Thoracic aorta (tissue), 2 donors: Measurements from ENCODE around the gene CD38. TPM values are rescaled to one million over a fixed set of nuclear protein-coding genes. Genes with fewer than 3 reads are reported as not detected.
"Not testable (repeated sequence)": the region's sequence is repeated elsewhere in the genome, so short reads cannot be mapped to it uniquely, and the experiment has no call there.

Experiments used
- ATAC-seq: fragments of 150-250 bp; one replicate; pipeline ENCODE4 v1.8.0; 2017; ENCODE audit warnings: low read depth; ENCODE audit not compliant: insufficient number of reproducible peaks, low FRiP score
- DNase-seq: peaks from one replicate; pipeline ENCODE4 v3.0.0-alpha.2; 2020; ENCODE audit warnings: low spot score
- H3K27ac ChIP-seq, 2 donors: fragments of 200-600 bp; sonication (generic); 1 replicate in 1 of 2; 2 replicates in 1 of 2; pipeline ENCODE4 v1.5.1; 2016; ENCODE audit warnings: mild to moderate bottlenecking in 2 of 2, moderate library complexity in 2 of 2
- H3K27me3 ChIP-seq: fragments of 200-600 bp; sonication (generic); replicated peaks from 2 replicates; pipeline ENCODE4 v1.6.0; 2016; ENCODE audit warnings: mild to moderate bottlenecking; ENCODE audit not compliant: insufficient read depth
- H3K36me3 ChIP-seq: fragments of 200-600 bp; sonication (generic); one replicate; pipeline ENCODE4 v1.5.1; 2016
- H3K4me1 ChIP-seq, 2 donors: fragments of 200-600 bp; sonication (generic); 1 replicate in 1 of 2; 2 replicates in 1 of 2; pipeline versions ENCODE4 v1.5.1 to v1.6.0; 2016; ENCODE audit warnings: low read depth in 2 of 2, mild to moderate bottlenecking in 1 of 2; ENCODE audit not compliant: control insufficient read depth in 1 of 2
- H3K4me3 ChIP-seq: fragments of 200-600 bp; sonication (generic); 2 replicates; pipeline ENCODE4 v1.5.1; 2016; ENCODE audit warnings: mild to moderate bottlenecking
- H3K9me3 ChIP-seq: fragments of 200-600 bp; sonication (generic); 2 replicates; pipeline ENCODE4 v1.5.1; 2016
- CTCF ChIP-seq: fragments of 200-600 bp; sonication (generic); IDR thresholded peaks from one replicate; pipeline ENCODE4 v1.5.1; 2019; ENCODE audit warnings: antibody characterized with exemption
- total RNA-seq, 2 donors: library from RNA; depleted of rRNA; stranded (reverse); fragments of >200 nt; gene quantifications; one replicate each; pipeline versions ENCODE4 v1.1.0 to v1.2.3, GENCODE V29; 2016

Gene CD38
- total RNA-seq, 2 donors from 2014 or later: 3.2 to 7.8 TPM

GRCh38 chr4:15758294-15758693 lies 19.8 kb upstream of the CD38 start:
- no peaks in the 10 kb centered on the region for H3K36me3 ChIP-seq
- no peaks in the 10 kb centered on the region for H3K27me3 ChIP-seq
- H3K4me3 ChIP-seq: no peak overlapping the region
- ATAC-seq (no peak), DNase-seq (no peak)
- no peak overlapping the region for H3K27ac ChIP-seq
- H3K9me3 ChIP-seq: no peaks in the 10 kb centered on the region
- TF ChIP-seq CTCF: no peak
- no peaks in the 10 kb centered on the region for H3K4me1 ChIP-seq

GRCh38 chr4:15762460-15762859 lies 15.7 kb upstream of the CD38 start:
- not testable (repeated sequence) for H3K9me3 ChIP-seq, H3K36me3 ChIP-seq, DNase-seq, ATAC-seq, H3K27me3 ChIP-seq, H3K27ac ChIP-seq, H3K4me3 ChIP-seq, H3K4me1 ChIP-seq

GRCh38 chr4:15765391-15765790 lies 12.7 kb upstream of the CD38 start:
- Histone ChIP-seq H3K36me3 (no peaks in the 10 kb centered on the region), H3K9me3 (no peaks in the 10 kb centered on the region), H3K4me3 (no peak overlapping the region), H3K27me3 (no peaks in the 10 kb centered on the region), H3K27ac (no peak overlapping the region), H3K4me1 (no peaks in the 10 kb centered on the region)
- DNase-seq (no peak), ATAC-seq (no peak)
- no peak for TF ChIP-seq CTCF

- ATAC-seq: no peak
- Histone ChIP-seq H3K4me1 (no peaks in the 10 kb centered on the region), H3K36me3 (no peaks in the 10 kb centered on the region), H3K27me3 (no peaks in the 10 kb centered on the region), H3K27ac (no peak overlapping the region), H3K4me3 (no peak overlapping the region), H3K9me3 (no peaks in the 10 kb centered on the region)
- no peak for DNase-seq
- TF ChIP-seq CTCF: no peak
Measured at GRCh38 chr4:15765910-15766697, 12.0 kb upstream of the CD38 start.

GRCh38 chr4:15766821-15767220 lies 11.3 kb upstream of the CD38 start:
- H3K27me3 ChIP-seq: no peaks in the 10 kb centered on the region

More at GRCh38 chr4:15766821-15767220, 11.3 kb upstream of the CD38 start:
- no peak for TF ChIP-seq CTCF
- no peak for DNase-seq
- Histone ChIP-seq H3K4me1 (no peaks in the 10 kb centered on the region), H3K9me3 (no peaks in the 10 kb centered on the region), H3K36me3 (no peaks in the 10 kb centered on the region), H3K4me3 (no peak overlapping the region), H3K27ac (no peak overlapping the region)
- ATAC-seq: no peak
